Right atrium auricular region (tissue), 2 donors: ENCODE measurements around the gene TNS1. TPM values are rescaled to one million over a fixed set of nuclear protein-coding genes. Genes with fewer than 3 reads are reported as not detected.

Experiments used
- DNase-seq: peaks from one replicate; pipeline ENCODE4 v3.0.0-alpha.2; 2019; ENCODE audit warnings: low spot score
- H3K27ac ChIP-seq, 2 donors: fragments of 200-600 bp; sonication (generic); 1 replicate in 1 of 2; 2 replicates in 1 of 2; pipeline ENCODE4 v1.5.1; 2016 to 2019
- H3K27me3 ChIP-seq, 2 donors: fragments of 200-600 bp; sonication (generic); one replicate each; pipeline versions ENCODE4 v1.5.1 to v1.6.0; 2017 to 2019
- H3K36me3 ChIP-seq: fragments of 200-600 bp; sonication (generic); one replicate; pipeline ENCODE4 v1.5.1; 2016
- H3K4me1 ChIP-seq, 2 donors: fragments of 200-600 bp; sonication (generic); one replicate each; pipeline versions ENCODE4 v1.5.1 to v1.6.0; 2017 to 2019
- H3K4me3 ChIP-seq, 2 donors: fragments of 200-600 bp; sonication (generic); 1 replicate in 1 of 2; 2 replicates in 1 of 2; pipeline ENCODE4 v1.5.1; 2017 to 2019; ENCODE audit warnings: mild to moderate bottlenecking in 1 of 2, moderate library complexity in 1 of 2
- H3K9me3 ChIP-seq, 2 donors: fragments of 200-600 bp; sonication (generic); one replicate each; pipeline ENCODE4 v1.5.1; 2019
- total RNA-seq, 2 donors: library from RNA; depleted of rRNA; stranded (reverse); fragments of >200 nt; gene quantifications; one replicate each; pipeline ENCODE4 v1.1.0, GENCODE V29; 2016
- TF ChIP-seq, protein P1 (sequence below), 2 donors: fragments of 200-600 bp; sonication (generic); IDR thresholded peaks; one replicate each; pipeline ENCODE4 v1.5.1; 2019; ENCODE audit warnings: antibody characterized with exemption in 2 of 2

Gene TNS1
- total RNA-seq, 2 donors from 2014 or later: 393 to 720 TPM

DNA sequence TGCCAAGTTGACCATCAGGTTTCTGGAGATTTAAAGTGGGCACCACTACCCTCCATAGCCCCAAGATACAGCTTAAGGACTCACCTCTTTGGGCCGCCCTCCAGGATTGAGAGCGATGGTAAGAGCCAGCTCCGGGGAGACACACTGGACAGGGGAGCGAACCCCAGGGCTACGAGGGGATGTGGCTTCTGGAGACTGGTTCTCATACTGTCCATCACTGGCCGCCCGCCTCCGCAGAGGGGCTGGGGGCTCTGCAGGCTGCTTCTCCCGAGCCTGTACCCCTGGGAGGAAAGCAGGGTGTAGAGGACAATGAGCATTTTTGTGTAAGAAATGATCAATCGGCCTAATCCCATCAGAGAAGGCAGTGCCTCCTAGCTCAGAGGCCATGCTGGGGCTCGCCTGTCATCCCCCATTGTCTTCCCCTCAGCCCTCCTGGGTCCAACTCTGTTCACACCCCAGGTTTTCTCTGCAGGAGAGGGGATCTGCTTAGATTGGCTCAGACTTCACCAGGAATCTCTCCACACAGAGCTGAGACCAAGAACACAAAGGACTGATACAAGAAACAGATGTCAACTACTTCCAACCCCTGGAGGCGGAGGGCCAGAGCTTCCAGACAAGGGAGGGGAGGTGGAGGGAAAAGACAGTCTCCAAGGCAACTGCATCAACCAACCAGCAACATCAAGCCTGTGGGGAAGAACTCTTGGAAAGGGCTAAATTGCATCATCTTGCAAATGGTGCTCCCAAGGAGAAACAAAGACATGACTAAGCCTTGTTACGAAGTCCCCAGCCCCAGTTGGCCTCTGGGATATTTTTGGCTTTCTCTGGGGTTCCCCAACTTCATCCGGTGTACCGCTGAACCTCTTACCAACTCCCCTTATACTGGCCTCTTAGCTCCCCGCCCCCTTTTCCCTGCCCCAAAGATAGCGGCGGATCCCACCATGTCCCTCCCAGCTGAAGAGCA lies 166.6 kb downstream of the TNS1 start:
- Histone ChIP-seq H3K27me3 (no peaks in the 10 kb centered on the region), H3K27ac (peak overlapping the region; percentile 75 to 83), H3K36me3 (peaks cover 76% of the 10 kb centered on the region), H3K4me1 (peaks cover 5 to 99% of the 10 kb centered on the region in 2 donors), H3K9me3 (no peaks in the 10 kb centered on the region), H3K4me3 (no peak overlapping the region)
- DNase-seq: peak; percentile 89
- TF ChIP-seq, protein P1, sequence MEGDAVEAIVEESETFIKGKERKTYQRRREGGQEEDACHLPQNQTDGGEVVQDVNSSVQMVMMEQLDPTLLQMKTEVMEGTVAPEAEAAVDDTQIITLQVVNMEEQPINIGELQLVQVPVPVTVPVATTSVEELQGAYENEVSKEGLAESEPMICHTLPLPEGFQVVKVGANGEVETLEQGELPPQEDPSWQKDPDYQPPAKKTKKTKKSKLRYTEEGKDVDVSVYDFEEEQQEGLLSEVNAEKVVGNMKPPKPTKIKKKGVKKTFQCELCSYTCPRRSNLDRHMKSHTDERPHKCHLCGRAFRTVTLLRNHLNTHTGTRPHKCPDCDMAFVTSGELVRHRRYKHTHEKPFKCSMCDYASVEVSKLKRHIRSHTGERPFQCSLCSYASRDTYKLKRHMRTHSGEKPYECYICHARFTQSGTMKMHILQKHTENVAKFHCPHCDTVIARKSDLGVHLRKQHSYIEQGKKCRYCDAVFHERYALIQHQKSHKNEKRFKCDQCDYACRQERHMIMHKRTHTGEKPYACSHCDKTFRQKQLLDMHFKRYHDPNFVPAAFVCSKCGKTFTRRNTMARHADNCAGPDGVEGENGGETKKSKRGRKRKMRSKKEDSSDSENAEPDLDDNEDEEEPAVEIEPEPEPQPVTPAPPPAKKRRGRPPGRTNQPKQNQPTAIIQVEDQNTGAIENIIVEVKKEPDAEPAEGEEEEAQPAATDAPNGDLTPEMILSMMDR (IDR thresholded peaks at IDR 0.05): no peak

DNA sequence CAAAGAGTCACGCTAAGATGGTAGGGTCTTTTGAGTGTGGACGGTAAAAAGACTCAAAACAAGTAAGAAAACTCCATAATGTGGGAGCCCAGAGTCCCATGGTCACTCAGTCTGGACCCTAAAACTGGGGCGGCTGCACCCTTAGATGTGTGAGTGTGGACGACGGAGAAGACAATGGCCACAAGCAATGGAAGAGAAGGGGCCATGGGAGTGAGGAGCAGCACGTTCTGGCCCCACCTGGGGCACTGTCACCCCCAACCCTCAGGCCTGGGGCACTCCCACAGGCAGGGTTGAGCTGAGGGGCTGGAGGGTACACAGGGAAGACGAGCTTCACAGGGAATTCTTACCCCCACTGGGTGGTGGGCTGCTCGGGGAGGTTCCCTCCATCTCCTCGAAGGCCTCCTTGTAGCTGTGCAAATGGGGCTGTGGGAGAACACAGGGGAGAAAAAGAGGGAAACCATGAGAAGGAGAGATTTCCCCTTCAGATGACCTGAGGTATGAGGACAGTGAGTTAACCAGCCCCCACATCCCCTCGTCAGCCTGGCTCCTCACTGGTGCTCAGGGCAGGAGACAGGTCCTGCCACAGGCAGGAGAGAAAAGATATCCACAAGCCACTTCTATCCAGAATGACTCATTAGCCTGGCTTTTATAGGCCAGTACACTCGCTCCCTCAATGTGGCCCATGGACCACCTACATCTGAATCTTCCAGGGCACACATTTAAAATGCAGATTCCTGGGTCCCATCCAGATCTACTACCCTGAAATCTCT lies 167.9 kb downstream of the TNS1 start:
- Histone ChIP-seq H3K27ac (peak overlapping the region; percentile 75 to 83), H3K36me3 (peaks cover 78% of the 10 kb centered on the region), H3K4me3 (no peak overlapping the region), H3K9me3 (no peaks in the 10 kb centered on the region), H3K4me1 (peaks cover 5 to 99% of the 10 kb centered on the region in 2 donors), H3K27me3 (no peaks in the 10 kb centered on the region)
- DNase-seq: no peak
- TF ChIP-seq, protein P1 (IDR thresholded peaks at IDR 0.05): no peak

DNA sequence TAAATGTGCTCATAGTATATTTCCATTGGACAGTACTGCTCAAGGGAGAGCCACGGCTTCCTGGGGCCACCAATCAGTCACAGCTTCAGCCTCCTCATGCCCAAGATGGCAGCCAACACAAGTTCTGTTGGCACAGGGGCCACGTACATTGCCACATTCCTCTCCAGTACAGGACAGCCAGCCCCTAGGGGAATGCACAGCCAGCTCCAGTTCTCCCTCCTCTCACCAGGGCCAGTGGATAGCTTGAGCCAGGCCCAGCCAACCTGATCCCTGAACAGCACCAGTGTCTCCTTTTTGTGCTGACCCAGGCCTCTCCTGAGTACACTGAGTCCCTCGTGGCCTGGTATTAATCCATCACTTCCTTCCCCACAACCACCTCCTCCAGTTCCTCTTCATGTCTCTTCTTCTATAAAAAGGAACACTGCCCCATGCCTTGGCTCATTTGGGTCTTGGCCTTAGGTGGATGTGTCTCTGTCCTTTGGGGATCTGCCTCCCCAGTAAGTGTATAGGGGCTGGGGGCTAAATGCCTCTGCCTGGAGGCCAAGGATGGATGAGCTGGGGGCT lies 168.7 kb downstream of the TNS1 start:
- TF ChIP-seq, protein P1 (IDR thresholded peaks at IDR 0.05): no peak
- DNase-seq: peak; percentile 82
- Histone ChIP-seq H3K36me3 (peaks cover 78% of the 10 kb centered on the region), H3K27me3 (no peaks in the 10 kb centered on the region), H3K9me3 (no peaks in the 10 kb centered on the region), H3K4me1 (peaks cover 5 to 99% of the 10 kb centered on the region in 2 donors), H3K27ac (peak overlapping the region; percentile 75 to 83), H3K4me3 (no peak overlapping the region)

DNA sequence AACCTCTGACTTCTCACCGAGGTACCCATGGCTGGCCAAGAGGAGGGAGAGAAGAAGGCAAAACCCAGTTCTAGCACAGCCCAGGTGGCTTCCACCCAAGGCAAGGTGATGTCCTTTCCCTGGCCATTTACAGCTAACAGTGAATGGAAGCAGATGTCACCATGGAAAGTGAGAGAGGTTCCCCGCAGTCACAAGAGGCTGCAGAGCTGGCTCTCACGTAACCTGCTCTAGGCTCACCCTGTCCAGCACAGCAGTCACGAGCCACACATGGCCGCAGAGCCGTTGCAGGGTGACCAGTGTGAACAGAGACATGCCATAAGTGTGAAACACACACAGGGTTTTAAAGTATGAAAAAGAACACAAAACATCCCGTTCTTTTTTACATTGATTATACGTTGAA lies 169.4 kb downstream of the TNS1 start:
- Histone ChIP-seq H3K36me3 (peaks cover 80% of the 10 kb centered on the region), H3K27ac (peak overlapping the region; percentile 75 to 83), H3K4me1 (peaks cover 5 to 99% of the 10 kb centered on the region in 2 donors), H3K9me3 (no peaks in the 10 kb centered on the region), H3K4me3 (no peak overlapping the region), H3K27me3 (no peaks in the 10 kb centered on the region)
- TF ChIP-seq, protein P1 (IDR thresholded peaks at IDR 0.05): no peak
- DNase-seq: no peak

DNA sequence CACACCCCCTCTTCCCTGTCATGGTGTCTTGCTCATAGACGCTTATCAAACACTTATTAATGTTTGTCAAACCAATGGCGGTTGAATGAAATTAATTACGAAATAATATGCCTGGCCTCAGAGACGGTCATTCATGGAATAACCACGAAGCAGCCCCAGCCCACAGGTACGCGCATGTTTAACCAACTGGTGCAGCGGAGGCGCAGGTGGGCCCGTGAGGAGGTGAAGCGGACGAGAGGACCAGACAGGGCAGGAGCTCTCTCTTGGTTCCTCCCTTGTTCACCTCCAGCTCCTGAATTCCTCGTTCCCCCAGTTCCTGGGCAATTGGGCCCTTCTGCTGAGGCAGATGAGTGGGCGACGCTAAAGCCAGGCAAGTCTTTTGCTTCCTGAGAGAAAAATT lies 169.8 kb downstream of the TNS1 start:
- TF ChIP-seq, protein P1 (IDR thresholded peaks at IDR 0.05): no peak
- no peaks in the 10 kb centered on the region for H3K27me3 ChIP-seq
- H3K9me3 ChIP-seq: no peaks in the 10 kb centered on the region
- peaks cover 5 to 99% of the 10 kb centered on the region in 2 donors for H3K4me1 ChIP-seq
- peak overlapping the region; percentile 75 to 83 for H3K27ac ChIP-seq
- H3K36me3 ChIP-seq: peaks cover 84% of the 10 kb centered on the region
- no peak overlapping the region for H3K4me3 ChIP-seq
- no peak for DNase-seq
